Right lobe of liver (tissue), 6 donors: Measurements from ENCODE around the gene HOXD9. TPM values are rescaled to one million over a fixed set of nuclear protein-coding genes. Genes with fewer than 3 reads are reported as not detected.
A peak's percentile ranks its signal among the peaks of the same experiment; 100 is the strongest.

Experiments used
- ATAC-seq, 4 donors: fragments of 200-7000 bp; cut with Tn5 transposase; one replicate each; pipeline ENCODE4 v1.9.1; 2020; ENCODE audit warnings: mild to moderate bottlenecking in 4 of 4, moderate library complexity in 4 of 4
- DNase-seq, 3 donors: peaks; one replicate each; pipeline ENCODE4 v3.0.0-alpha.2; 2020
- H3K27ac ChIP-seq, 3 donors: fragments of 200-600 bp; one replicate each; pipeline ENCODE4 v1.8.0; 2022
- H3K27me3 ChIP-seq, 2 donors: fragments of 200-600 bp; one replicate each; pipeline ENCODE4 v1.8.0; 2022
- H3K36me3 ChIP-seq, 4 donors: fragments of 200-600 bp; sonication (generic) in 1 of 4; one replicate each; pipeline versions ENCODE4 v1.5.1 to v1.8.0; 2017 to 2022; ENCODE audit warnings: control low read depth in 1 of 4
- H3K4me1 ChIP-seq, 4 donors: fragments of 200-600 bp; sonication (generic) in 1 of 4; one replicate each; pipeline versions ENCODE4 v1.5.1 to v1.8.0; 2017 to 2022; ENCODE audit warnings: control low read depth in 1 of 4
- H3K4me3 ChIP-seq, 3 donors: fragments of 200-600 bp; one replicate each; pipeline ENCODE4 v1.8.0; 2022
- H3K9me3 ChIP-seq, 4 donors: fragments of 200-600 bp; sonication (generic) in 1 of 4; one replicate each; pipeline versions ENCODE4 v1.5.1 to v1.8.0; 2017 to 2022; ENCODE audit warnings: control low read depth in 1 of 4
- CTCF ChIP-seq, 4 donors: fragments of 200-600 bp in 3 of 4; fragments of 450-650 bp in 1 of 4; IDR thresholded peaks; one replicate each; pipeline versions ENCODE4 v1.5.1 to v1.8.0; 2016 to 2022; ENCODE audit warnings: antibody characterized with exemption in 4 of 4, mild to moderate bottlenecking in 2 of 4
- POLR2A ChIP-seq: fragments of 450-650 bp; IDR thresholded peaks from one replicate; pipeline ENCODE4 v1.6.1; 2017; ENCODE audit warnings: antibody characterized with exemption, mild to moderate bottlenecking
- WGBS: methylation state at CpG from one replicate; pipeline ENCODE4 v1.1.6; 2018; ENCODE audit warnings: low coverage, low lambda C conversion rate; ENCODE audit not compliant: insufficient coverage; ENCODE audit errors: missing lambda C conversion rate; 5-methylcytosine and 5-hydroxymethylcytosine counted together
- intact Hi-C, 2 donors: fragments of 100-400 bp; cut with DNase I; formaldehyde crosslinking; loops; one replicate each; pipeline versions ENCODE4 v1.11.2 to v1.14.1; 2022
- total RNA-seq, 6 experiments: library from RNA; depleted of rRNA in 2 of 6; stranded (reverse); fragments of >200 nt in 2 of 6; fragmentation: NEBNext Ultra II Directional in 3 of 6; extraction: Animal tissue kit (Norgen Biotek cat#: 25700) in 3 of 6; gene quantifications; one replicate each; pipeline versions ENCODE4 v1.1.0 to v1.2.4, GENCODE V29; 2016 to 2023
- donor health status: DM: no; HTN: yes; CAD: no.
- donor health status: DM: no; HTN: no; CAD: no.
- donor health status: DM: no; HTN: no; CAD: no.
- donor health status: DM: no; HTN: yes; CAD: no.
- donor health status: DM: no; HTN: yes; CAD: no.

The HOXD9 gene
- total RNA-seq, 6 experiments from 2014 or later: 0.25 TPM; not detected in 5

- DNase-seq (no peak), ATAC-seq (no peak)
- intact Hi-C loops: no loop called here
- no peak for TF ChIP-seq POLR2A
- no peak for TF ChIP-seq CTCF (IDR thresholded peaks at IDR 0.05)
- no peak overlapping the region for H3K27ac ChIP-seq
- peaks cover 0 to 8% (median 0%) of the 10 kb centered on the region in 4 donors for H3K4me1 ChIP-seq
- no peaks in the 10 kb centered on the region for H3K36me3 ChIP-seq
- H3K4me3 ChIP-seq: no peak overlapping the region
- no peaks in the 10 kb centered on the region for H3K9me3 ChIP-seq
- peaks cover 9 to 86% of the 10 kb centered on the region in 2 donors for H3K27me3 ChIP-seq
- WGBS: 11% methylated on average over 4 of the region's 4 CpGs
Observed at GRCh38 chr2:176109946-176110345, 12.6 kb upstream of the HOXD9 start.

- intact Hi-C loops: no loop called here
- no peak for DNase-seq
- Histone ChIP-seq H3K9me3 (no peaks in the 10 kb centered on the region), H3K27me3 (peaks cover 8 to 88% of the 10 kb centered on the region in 2 donors), H3K4me3 (no peak overlapping the region), H3K27ac (no peak overlapping the region), H3K4me1 (peaks cover 0 to 8% (median 0%) of the 10 kb centered on the region in 4 donors), H3K36me3 (no peaks in the 10 kb centered on the region)
- ATAC-seq: no peak
- 16% methylated on average over 7 of the region's 7 CpGs for WGBS
- TF ChIP-seq POLR2A: no peak
- no peak for TF ChIP-seq CTCF (IDR thresholded peaks at IDR 0.05)
Observed at GRCh38 chr2:176110415-176111308, 11.9 kb upstream of the HOXD9 start.

- no peaks in the 10 kb centered on the region for H3K9me3 ChIP-seq
- ATAC-seq (peak; percentile 17 to 69 (median 54)), DNase-seq (peak in 1 of 3 donors; percentile 55)
- H3K27me3 ChIP-seq: peaks cover 8 to 88% of the 10 kb centered on the region in 2 donors
- H3K36me3 ChIP-seq: no peaks in the 10 kb centered on the region
- no peak overlapping the region for H3K27ac ChIP-seq
- intact Hi-C loops: no loop called here
- TF ChIP-seq POLR2A (no peak), CTCF (IDR thresholded peaks at IDR 0.05) (peak; percentile 16 to 65 (median 52))
- H3K4me1 ChIP-seq: peaks cover 0 to 6% (median 0%) of the 10 kb centered on the region in 4 donors
- H3K4me3 ChIP-seq: no peak overlapping the region
- 4% methylated on average over 16 of the region's 16 CpGs for WGBS
Observed at GRCh38 chr2:176111309-176111663, 11.2 kb upstream of the HOXD9 start.

- DNase-seq (no peak), ATAC-seq (no peak)
- Histone ChIP-seq H3K27me3 (peaks cover 11 to 87% of the 10 kb centered on the region in 2 donors), H3K4me1 (peaks cover 0 to under 1% (median 0%) of the 10 kb centered on the region in 4 donors), H3K9me3 (no peaks in the 10 kb centered on the region), H3K36me3 (no peaks in the 10 kb centered on the region), H3K27ac (no peak overlapping the region), H3K4me3 (no peak overlapping the region)
- 2% methylated on average over 26 of the region's 29 CpGs for WGBS
- TF ChIP-seq CTCF (IDR thresholded peaks at IDR 0.05) (no peak), POLR2A (no peak)
- intact Hi-C loops: no loop called here
Observed at GRCh38 chr2:176111846-176112374, 10.6 kb upstream of the HOXD9 start.
